ENCODE data around the gene NDUFC1. TPM values are rescaled to one million over a fixed set of nuclear protein-coding genes. Genes with fewer than 3 reads are reported as not detected.

Gene NDUFC1
- total RNA-seq, 1 experiment from 2014 or later = 61.7 TPM

GRCh38 chr4:139331185-139331584, 28.9 kb upstream of the NDUFC1 start:
- Mint-ChIP-seq H3K27ac (no peak overlapping the region), H3K36me3 (peaks cover 35% of the 10 kb centered on the region), H3K9me3 (peaks cover 4% of the 10 kb centered on the region; the same call in 1 of the 2 replicates), H3K27me3 (ENCODE audit: low read depth) (no peaks in the 10 kb centered on the region), H3K4me3 (no peak overlapping the region), H3K4me1 (peaks cover 15% of the 10 kb centered on the region)
- DNase-seq (ENCODE audit: low spot score) = no peak
- ChIA-PET CTCF (interaction anchor here (1.0 to 2.0 kb wide), 3 partner anchors 8 to 301 kb away, joined by 3 to 9 read pairs (median 5); no protein-coding TSS in a partner anchor), POLR2A (no interaction called here)
- ATAC-seq = no peak
- no peak for TF ChIP-seq NFATC4 (CRISPR knock-in tag; IDR thresholded peaks at IDR 0.05)
- TF ChIP-seq IRF1 (CRISPR knock-in tag; IDR thresholded peaks at IDR 0.05) = no peak
- TF ChIP-seq, protein P1, sequence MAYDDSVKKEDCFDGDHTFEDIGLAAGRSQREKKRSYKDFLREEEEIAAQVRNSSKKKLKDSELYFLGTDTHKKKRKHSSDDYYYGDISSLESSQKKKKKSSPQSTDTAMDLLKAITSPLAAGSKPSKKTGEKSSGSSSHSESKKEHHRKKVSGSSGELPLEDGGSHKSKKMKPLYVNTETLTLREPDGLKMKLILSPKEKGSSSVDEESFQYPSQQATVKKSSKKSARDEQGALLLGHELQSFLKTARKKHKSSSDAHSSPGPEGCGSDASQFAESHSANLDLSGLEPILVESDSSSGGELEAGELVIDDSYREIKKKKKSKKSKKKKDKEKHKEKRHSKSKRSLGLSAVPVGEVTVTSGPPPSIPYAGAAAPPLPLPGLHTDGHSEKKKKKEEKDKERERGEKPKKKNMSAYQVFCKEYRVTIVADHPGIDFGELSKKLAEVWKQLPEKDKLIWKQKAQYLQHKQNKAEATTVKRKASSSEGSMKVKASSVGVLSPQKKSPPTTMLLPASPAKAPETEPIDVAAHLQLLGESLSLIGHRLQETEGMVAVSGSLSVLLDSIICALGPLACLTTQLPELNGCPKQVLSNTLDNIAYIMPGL (CRISPR knock-in tag; IDR thresholded peaks at IDR 0.05) = no peak
- no peak for TF ChIP-seq ZNF121 (CRISPR knock-in tag; IDR thresholded peaks at IDR 0.05)
- no peak for TF ChIP-seq ATF1 (CRISPR knock-in tag; IDR thresholded peaks at IDR 0.05)
- TF ChIP-seq NR2C2 (CRISPR knock-in tag; IDR thresholded peaks at IDR 0.05) = no peak
- TF ChIP-seq FOXK1 (CRISPR knock-in tag; IDR thresholded peaks at IDR 0.05) = no peak
- no peak for TF ChIP-seq ZNF138 (CRISPR knock-in tag; conservative IDR thresholded peaks at IDR 0.05)
- no peak for TF ChIP-seq SMAD4 (CRISPR knock-in tag; IDR thresholded peaks at IDR 0.05)
- no peak for TF ChIP-seq NR3C1 (CRISPR knock-in tag; conservative IDR thresholded peaks at IDR 0.05; ENCODE audit: low read depth)

- peak overlapping the region; percentile 88 for H3K27ac Mint-ChIP-seq
- H3K36me3 Mint-ChIP-seq = peaks cover 31% of the 10 kb centered on the region
- no peak overlapping the region for H3K4me3 Mint-ChIP-seq
- H3K27me3 Mint-ChIP-seq (ENCODE audit: low read depth) = no peaks in the 10 kb centered on the region
- ChIA-PET CTCF (interaction anchor here (0.8 to 2.0 kb wide), 4 partner anchors 18 to 300 kb away, joined by 3 to 9 read pairs (median 5); partner anchors contain the start of gene NAA15), POLR2A (no interaction called here)
- peaks cover 4% of the 10 kb centered on the region; the same call in 1 of the 2 replicates for H3K9me3 Mint-ChIP-seq
- peaks cover 23% of the 10 kb centered on the region for H3K4me1 Mint-ChIP-seq
- ATAC-seq (no peak), DNase-seq (ENCODE audit: low spot score) (no peak)
- TF ChIP-seq RELA (CRISPR knock-in tag; IDR thresholded peaks at IDR 0.05; ENCODE audit: borderline replicate concordance) (no peak), HMGA2 (CRISPR knock-in tag; IDR thresholded peaks at IDR 0.05) (no peak), FOXP1 (CRISPR knock-in tag; IDR thresholded peaks at IDR 0.05; ENCODE audit: borderline replicate concordance) (no peak), ATF1 (CRISPR knock-in tag; IDR thresholded peaks at IDR 0.05) (no peak), NR2C2 (CRISPR knock-in tag; IDR thresholded peaks at IDR 0.05) (no peak)
- TF ChIP-seq, protein P2, sequence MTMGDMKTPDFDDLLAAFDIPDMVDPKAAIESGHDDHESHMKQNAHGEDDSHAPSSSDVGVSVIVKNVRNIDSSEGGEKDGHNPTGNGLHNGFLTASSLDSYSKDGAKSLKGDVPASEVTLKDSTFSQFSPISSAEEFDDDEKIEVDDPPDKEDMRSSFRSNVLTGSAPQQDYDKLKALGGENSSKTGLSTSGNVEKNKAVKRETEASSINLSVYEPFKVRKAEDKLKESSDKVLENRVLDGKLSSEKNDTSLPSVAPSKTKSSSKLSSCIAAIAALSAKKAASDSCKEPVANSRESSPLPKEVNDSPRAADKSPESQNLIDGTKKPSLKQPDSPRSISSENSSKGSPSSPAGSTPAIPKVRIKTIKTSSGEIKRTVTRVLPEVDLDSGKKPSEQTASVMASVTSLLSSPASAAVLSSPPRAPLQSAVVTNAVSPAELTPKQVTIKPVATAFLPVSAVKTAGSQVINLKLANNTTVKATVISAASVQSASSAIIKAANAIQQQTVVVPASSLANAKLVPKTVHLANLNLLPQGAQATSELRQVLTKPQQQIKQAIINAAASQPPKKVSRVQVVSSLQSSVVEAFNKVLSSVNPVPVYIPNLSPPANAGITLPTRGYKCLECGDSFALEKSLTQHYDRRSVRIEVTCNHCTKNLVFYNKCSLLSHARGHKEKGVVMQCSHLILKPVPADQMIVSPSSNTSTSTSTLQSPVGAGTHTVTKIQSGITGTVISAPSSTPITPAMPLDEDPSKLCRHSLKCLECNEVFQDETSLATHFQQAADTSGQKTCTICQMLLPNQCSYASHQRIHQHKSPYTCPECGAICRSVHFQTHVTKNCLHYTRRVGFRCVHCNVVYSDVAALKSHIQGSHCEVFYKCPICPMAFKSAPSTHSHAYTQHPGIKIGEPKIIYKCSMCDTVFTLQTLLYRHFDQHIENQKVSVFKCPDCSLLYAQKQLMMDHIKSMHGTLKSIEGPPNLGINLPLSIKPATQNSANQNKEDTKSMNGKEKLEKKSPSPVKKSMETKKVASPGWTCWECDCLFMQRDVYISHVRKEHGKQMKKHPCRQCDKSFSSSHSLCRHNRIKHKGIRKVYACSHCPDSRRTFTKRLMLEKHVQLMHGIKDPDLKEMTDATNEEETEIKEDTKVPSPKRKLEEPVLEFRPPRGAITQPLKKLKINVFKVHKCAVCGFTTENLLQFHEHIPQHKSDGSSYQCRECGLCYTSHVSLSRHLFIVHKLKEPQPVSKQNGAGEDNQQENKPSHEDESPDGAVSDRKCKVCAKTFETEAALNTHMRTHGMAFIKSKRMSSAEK (CRISPR knock-in tag; IDR thresholded peaks at IDR 0.05; ENCODE audit: borderline replicate concordance) = no peak
Measured at GRCh38 chr4:139330283-139330682, 28.0 kb upstream of the NDUFC1 start.

GRCh38 chr4:139329665-139330200, 27.5 kb upstream of the NDUFC1 start:
- POLR2A ChIA-PET = no interaction called here
- peaks cover 4% of the 10 kb centered on the region; the same call in 1 of the 2 replicates for H3K9me3 Mint-ChIP-seq
- no peak overlapping the region for H3K4me3 Mint-ChIP-seq
- ATAC-seq = peak; percentile 92
- DNase-seq (ENCODE audit: low spot score) = no peak
- no peaks in the 10 kb centered on the region for H3K27me3 Mint-ChIP-seq (ENCODE audit: low read depth)
- peaks cover 27% of the 10 kb centered on the region for H3K36me3 Mint-ChIP-seq
- TF ChIP-seq, protein P3, sequence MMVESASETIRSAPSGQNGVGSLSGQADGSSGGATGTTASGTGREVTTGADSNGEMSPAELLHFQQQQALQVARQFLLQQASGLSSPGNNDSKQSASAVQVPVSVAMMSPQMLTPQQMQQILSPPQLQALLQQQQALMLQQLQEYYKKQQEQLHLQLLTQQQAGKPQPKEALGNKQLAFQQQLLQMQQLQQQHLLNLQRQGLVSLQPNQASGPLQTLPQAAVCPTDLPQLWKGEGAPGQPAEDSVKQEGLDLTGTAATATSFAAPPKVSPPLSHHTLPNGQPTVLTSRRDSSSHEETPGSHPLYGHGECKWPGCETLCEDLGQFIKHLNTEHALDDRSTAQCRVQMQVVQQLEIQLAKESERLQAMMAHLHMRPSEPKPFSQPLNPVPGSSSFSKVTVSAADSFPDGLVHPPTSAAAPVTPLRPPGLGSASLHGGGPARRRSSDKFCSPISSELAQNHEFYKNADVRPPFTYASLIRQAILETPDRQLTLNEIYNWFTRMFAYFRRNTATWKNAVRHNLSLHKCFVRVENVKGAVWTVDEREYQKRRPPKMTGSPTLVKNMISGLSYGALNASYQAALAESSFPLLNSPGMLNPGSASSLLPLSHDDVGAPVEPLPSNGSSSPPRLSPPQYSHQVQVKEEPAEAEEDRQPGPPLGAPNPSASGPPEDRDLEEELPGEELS (CRISPR knock-in tag; IDR thresholded peaks at IDR 0.05) = no peak
- TF ChIP-seq NFATC4 (CRISPR knock-in tag; IDR thresholded peaks at IDR 0.05) (no peak), ESRRA (CRISPR knock-in tag; IDR thresholded peaks at IDR 0.05; ENCODE audit: borderline replicate concordance) (no peak), IRF2 (CRISPR knock-in tag; IDR thresholded peaks at IDR 0.05; ENCODE audit: borderline replicate concordance, low read depth) (no peak), CBFB (CRISPR knock-in tag; IDR thresholded peaks at IDR 0.05; ENCODE audit: low read depth) (no peak)
- peak overlapping the region; percentile 55 for H3K27ac Mint-ChIP-seq
- peaks cover 29% of the 10 kb centered on the region for H3K4me1 Mint-ChIP-seq
- CTCF ChIA-PET = interaction anchor here (0.8 to 2.0 kb wide), 5 partner anchors 18 to 299 kb away, joined by 3 to 9 read pairs (median 4); partner anchors contain the start of gene NAA15

All from WTC11 (cell line).